Activated naive CD4-positive, alpha-beta T cell treated with anti-CD3 and anti-CD28 coated beads, Interleukin-2, amount 50 U/mL, for 24 hours (primary cell): Measurements from ENCODE around the gene SORBS1.
"Not testable (repeated sequence)": the region's sequence is repeated elsewhere in the genome, so short reads cannot be mapped to it uniquely, and the experiment has no call there.

Experiments used
- H3K27ac Mint-ChIP-seq: one replicate; pipeline ENCODE4 v1.8.0; 2021; ENCODE audit warnings: mild to moderate bottlenecking, mixed read lengths
- H3K27me3 Mint-ChIP-seq: one replicate; pipeline ENCODE4 v1.8.0; 2021; ENCODE audit warnings: mixed read lengths
- H3K36me3 Mint-ChIP-seq: one replicate; pipeline ENCODE4 v1.8.0; 2021; ENCODE audit warnings: mixed read lengths
- H3K4me1 Mint-ChIP-seq: one replicate; pipeline ENCODE4 v1.8.0; 2021; ENCODE audit warnings: mixed read lengths
- H3K4me3 Mint-ChIP-seq: one replicate; pipeline ENCODE4 v1.8.0; 2021; ENCODE audit warnings: mild to moderate bottlenecking, mixed read lengths
- H3K9me3 Mint-ChIP-seq: one replicate; pipeline ENCODE4 v1.8.0; 2021; ENCODE audit warnings: mixed read lengths

The SORBS1 gene

DNA sequence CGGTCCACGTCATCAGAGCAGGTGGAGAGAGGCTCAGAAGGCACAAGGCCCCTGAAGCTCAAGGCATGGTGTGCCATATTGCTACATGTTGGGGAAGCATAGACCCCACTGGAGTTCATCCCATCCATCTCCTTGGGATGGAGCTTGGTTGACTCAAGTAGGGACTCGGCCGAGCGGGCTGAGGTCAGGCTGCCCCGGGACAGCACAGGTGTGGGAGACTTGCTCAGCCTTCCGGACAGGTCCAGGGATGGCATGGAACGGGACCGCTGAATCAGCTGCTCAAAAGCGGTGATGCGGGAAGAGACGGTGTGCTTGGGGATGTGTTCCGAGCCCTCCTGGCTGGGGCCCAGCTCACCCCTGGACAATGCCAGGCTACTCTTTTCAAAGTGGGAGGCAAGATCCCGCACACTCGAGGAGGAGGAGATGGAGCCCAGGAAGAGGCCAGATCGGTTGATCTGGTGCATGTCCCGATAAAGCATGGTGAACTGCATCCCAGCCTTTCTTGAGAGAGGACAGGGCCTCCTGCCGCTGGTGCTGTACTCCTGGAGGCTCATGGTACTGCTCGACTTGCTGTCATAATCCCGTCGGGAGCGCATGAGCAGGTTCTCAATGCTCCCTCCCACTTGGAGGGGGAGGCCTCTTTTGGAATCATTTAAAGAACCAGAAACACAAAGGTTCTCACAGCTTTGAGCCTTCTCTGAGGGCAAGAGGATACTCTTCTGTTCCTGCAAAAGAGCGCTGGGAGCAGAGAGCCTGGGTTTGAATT, 204.8 kb downstream of the SORBS1 start:
- H3K27ac Mint-ChIP-seq: no peak overlapping the region
- no peaks in the 10 kb centered on the region for H3K9me3 Mint-ChIP-seq
- no peaks in the 10 kb centered on the region for H3K4me1 Mint-ChIP-seq
- H3K36me3 Mint-ChIP-seq: no peaks in the 10 kb centered on the region
- H3K27me3 Mint-ChIP-seq: no peaks in the 10 kb centered on the region
- H3K4me3 Mint-ChIP-seq: no peak overlapping the region

DNA sequence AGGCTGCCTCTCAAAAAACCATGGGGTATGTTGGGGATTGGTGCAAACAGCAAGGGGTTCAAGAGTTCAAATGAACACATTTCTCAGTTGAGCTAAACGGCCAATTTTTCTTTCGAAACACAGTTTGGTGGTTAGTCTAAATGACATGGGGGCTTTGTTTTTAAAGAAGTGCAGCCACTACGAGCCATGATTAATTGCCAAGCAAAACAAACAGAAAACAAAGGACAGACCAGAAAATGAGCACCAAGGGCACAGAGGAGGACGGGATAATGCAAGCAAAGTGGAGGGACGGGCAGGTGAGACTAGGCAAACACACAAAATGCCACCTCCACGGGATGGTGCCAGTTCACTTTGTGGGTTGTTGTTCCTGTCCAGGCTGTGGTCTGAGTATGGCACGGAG, 205.9 kb downstream of the SORBS1 start:
- Mint-ChIP-seq H3K36me3 (no peaks in the 10 kb centered on the region), H3K4me1 (no peaks in the 10 kb centered on the region), H3K4me3 (no peak overlapping the region), H3K9me3 (no peaks in the 10 kb centered on the region), H3K27me3 (no peaks in the 10 kb centered on the region), H3K27ac (no peak overlapping the region)

DNA sequence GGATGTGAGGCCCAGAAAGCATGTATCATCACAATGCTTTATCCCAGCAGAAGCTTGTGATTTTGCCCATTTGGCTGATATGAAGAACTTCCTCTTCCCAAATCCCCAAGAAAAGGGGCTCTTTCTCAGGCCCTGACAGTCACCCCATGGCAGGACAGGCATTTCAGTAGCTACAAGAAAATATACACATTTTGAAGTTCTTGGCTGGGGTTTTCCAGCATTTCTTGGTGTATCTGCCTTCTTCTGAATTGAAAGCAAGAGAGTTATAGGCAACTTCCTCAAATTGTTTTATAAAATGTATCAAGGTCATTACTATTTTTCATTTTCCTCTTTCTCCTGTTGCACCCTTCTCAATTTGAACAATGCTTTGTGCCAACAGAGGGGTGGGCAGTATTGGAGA, 207.1 kb downstream of the SORBS1 start:
- H3K27me3 Mint-ChIP-seq: no peaks in the 10 kb centered on the region
- no peak overlapping the region for H3K4me3 Mint-ChIP-seq
- no peaks in the 10 kb centered on the region for H3K9me3 Mint-ChIP-seq
- H3K4me1 Mint-ChIP-seq: no peaks in the 10 kb centered on the region
- H3K27ac Mint-ChIP-seq: no peak overlapping the region
- H3K36me3 Mint-ChIP-seq: no peaks in the 10 kb centered on the region

DNA sequence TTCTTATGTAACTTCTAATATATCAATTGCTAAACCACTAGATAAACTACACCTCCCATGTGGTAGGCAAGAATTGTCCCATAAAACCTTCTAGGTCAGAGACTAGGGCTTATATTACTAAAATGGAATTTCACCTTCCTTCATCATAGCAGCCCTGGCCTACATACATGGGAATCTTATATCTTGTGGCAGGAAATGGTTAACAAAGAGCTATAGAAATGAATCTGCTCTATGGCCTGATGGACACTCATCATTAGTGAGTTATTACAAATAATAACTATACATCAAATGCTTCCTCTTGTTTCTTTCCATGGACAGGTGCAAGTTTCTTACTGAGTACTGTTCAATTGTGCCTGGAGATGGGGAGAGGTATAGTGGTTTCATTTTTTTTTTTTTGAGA, 208.0 kb downstream of the SORBS1 start:
- Mint-ChIP-seq H3K4me3 (no peak overlapping the region), H3K27ac (no peak overlapping the region), H3K9me3 (no peaks in the 10 kb centered on the region), H3K4me1 (no peaks in the 10 kb centered on the region), H3K36me3 (no peaks in the 10 kb centered on the region), H3K27me3 (no peaks in the 10 kb centered on the region)

DNA sequence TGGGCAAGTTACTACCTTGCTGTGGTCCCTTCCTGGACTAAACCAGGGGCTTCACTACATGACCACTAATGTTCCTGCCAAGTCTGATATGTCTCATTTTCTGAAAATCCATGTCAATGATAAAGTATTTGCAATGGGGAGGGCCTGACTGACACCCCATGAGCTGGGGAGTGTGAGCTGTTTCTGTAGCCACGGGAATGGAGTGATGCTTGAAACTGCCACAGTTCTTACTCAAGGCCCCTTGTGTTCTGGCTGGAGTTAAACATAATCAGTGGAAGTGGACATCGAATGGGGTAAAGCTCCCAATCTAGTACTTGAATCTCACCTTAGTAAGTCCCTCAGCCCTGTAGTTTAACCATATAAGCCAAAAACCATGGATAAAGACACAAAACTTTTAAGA, 208.5 kb downstream of the SORBS1 start:
- Mint-ChIP-seq H3K4me1 (no peaks in the 10 kb centered on the region), H3K4me3 (no peak overlapping the region), H3K27me3 (no peaks in the 10 kb centered on the region), H3K36me3 (no peaks in the 10 kb centered on the region), H3K27ac (no peak overlapping the region), H3K9me3 (no peaks in the 10 kb centered on the region)

DNA sequence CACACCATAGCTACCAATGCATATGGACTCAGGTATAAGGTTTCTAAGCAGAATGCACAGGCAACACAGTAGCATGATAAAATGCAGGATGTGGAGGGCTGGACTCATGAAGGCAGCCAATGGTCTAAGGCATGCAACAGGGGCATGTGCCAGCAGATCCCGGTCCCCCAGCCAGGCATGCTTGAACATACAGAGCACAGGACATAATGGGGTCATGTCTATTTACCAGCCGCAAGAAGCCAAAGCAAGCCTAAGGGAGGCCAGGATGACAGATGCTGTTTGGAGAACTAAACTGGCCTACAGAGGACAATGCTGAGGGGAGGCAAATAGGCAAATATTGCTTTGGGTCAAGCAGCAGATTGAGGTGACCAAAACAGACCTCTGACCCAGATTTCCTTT, 210.3 kb downstream of the SORBS1 start:
- no peak overlapping the region for H3K4me3 Mint-ChIP-seq
- H3K36me3 Mint-ChIP-seq: no peaks in the 10 kb centered on the region
- H3K4me1 Mint-ChIP-seq: no peaks in the 10 kb centered on the region
- no peak overlapping the region for H3K27ac Mint-ChIP-seq
- H3K27me3 Mint-ChIP-seq: no peaks in the 10 kb centered on the region
- no peaks in the 10 kb centered on the region for H3K9me3 Mint-ChIP-seq

DNA sequence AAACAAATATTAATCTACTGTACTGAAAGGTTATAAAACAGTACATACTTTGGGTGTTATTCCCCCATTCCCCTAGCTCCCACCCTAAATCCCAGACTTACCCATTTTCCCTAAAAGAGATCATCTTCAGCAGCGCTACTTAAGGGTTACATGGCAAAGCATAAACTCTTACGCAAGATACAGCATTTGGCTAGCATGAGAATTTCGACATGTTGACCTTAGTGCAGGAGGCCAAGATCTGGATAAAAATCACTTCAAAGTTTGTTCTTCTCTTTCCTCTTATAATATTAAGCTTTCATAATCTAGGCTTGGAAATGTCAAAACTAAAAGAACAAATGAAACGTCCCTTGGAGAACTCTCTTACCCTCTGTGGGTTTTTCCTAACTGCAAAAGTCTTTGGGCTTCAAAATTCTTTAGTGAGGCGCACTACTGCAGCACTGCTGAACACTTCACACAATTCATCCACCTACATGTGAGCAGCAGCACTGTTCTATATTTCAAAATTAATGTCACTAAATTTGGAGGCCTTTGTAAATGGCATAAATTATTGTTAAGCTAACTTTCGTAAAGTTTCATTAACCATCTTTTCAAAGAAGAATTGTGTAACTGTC, 210.8 kb downstream of the SORBS1 start:
- no peak overlapping the region for H3K4me3 Mint-ChIP-seq
- H3K27ac Mint-ChIP-seq: no peak overlapping the region
- H3K36me3 Mint-ChIP-seq: no peaks in the 10 kb centered on the region
- H3K27me3 Mint-ChIP-seq: no peaks in the 10 kb centered on the region
- no peaks in the 10 kb centered on the region for H3K9me3 Mint-ChIP-seq
- H3K4me1 Mint-ChIP-seq: no peaks in the 10 kb centered on the region

DNA sequence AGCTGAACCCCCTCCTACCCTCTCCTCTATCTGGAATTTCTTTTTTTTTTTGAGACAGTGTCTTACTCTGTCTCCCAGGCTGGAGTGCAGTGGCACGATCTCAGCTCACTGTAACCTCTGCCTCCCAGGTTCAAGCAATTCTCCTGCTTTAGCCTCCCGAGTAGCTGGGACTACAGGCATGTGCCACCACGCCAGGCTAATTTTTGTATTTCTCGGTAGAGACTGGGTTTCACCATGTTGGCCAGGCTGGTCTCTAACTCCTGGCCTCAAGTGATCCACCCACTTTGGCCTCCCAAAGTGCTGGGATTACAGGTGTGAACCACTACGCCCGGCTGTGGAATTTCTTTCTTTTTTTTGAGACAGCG, 213.8 kb downstream of the SORBS1 start:
- not testable (repeated sequence) for H3K9me3 Mint-ChIP-seq, H3K27me3 Mint-ChIP-seq, H3K27ac Mint-ChIP-seq, H3K4me1 Mint-ChIP-seq, H3K36me3 Mint-ChIP-seq, H3K4me3 Mint-ChIP-seq

DNA sequence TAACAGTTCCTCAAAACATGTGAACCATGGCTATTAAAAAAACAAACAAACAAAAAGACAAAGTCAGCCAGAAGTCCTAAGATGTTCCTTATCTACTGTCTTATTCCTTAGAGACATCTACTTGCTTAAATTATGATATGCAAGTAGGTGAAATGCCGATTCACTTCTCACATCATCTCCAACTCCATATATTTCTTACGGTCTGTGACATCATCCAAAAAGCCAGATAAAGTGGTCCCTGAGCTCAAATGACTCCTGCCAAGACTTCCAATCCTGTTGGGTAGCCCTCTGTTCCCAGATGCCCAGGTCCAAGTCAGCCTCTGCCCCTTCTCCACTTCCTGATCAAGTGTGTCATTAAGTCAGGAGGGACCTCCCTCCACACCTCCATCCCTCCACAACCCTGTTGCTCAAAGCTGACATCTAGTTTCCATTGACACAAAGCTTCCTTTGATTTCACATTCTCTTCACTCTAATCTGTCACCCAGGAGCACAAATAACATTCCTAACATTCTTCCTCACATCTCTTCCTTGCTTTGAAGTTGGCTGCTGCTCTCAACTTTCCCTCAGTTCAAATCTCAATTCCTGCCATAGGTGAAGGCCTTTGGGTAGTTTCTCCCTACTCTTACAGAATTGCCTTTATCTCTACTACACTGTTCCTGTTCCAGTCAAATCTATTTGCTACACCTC, 214.3 kb downstream of the SORBS1 start:
- Mint-ChIP-seq H3K4me1 (no peaks in the 10 kb centered on the region), H3K27me3 (no peaks in the 10 kb centered on the region), H3K27ac (no peak overlapping the region), H3K9me3 (no peaks in the 10 kb centered on the region), H3K4me3 (no peak overlapping the region), H3K36me3 (no peaks in the 10 kb centered on the region)

DNA sequence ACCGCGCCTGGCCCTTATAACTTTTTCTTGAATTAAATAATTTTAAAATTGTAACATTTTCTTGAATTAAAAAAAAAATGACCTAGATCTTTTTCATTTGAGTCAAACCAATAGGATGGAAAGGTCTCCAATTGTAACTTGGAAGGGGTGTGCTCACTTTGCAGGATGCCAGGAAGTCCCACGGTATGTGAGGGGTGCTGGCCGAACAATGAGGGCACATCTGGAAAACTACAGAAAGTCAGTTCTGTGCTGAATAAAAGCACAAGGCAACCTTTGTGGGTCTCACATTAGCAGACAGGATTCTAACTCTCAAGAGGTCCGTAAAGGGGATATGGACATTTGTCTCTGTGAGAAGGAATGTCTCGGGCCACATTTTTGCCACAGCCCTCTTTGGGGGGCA, 217.6 kb downstream of the SORBS1 start:
- H3K9me3 Mint-ChIP-seq: no peaks in the 10 kb centered on the region
- no peak overlapping the region for H3K4me3 Mint-ChIP-seq
- H3K36me3 Mint-ChIP-seq: no peaks in the 10 kb centered on the region
- no peak overlapping the region for H3K27ac Mint-ChIP-seq
- no peaks in the 10 kb centered on the region for H3K4me1 Mint-ChIP-seq
- H3K27me3 Mint-ChIP-seq: no peaks in the 10 kb centered on the region

DNA sequence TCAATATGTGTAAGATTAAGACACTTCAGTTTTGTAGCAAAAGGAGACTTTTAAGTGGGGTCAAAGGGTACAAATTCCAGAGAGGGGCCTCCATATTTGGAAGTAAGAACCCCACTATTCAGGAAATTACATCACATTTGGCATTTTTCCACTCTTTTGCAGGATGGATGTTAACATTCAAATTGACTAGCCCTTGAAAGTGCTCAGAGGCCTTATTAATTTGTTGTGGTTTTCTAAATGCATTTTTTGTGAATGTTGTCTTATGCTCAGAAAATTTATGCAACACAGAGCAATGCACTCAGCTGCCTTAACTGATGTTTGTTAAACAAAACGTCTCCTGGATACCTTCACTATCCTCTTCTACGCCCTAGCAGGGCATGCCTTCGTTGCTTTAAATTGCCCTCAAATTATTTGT, 219.4 kb downstream of the SORBS1 start:
- H3K4me1 Mint-ChIP-seq: no peaks in the 10 kb centered on the region
- H3K36me3 Mint-ChIP-seq: no peaks in the 10 kb centered on the region
- H3K4me3 Mint-ChIP-seq: no peak overlapping the region
- H3K27me3 Mint-ChIP-seq: no peaks in the 10 kb centered on the region
- no peaks in the 10 kb centered on the region for H3K9me3 Mint-ChIP-seq
- no peak overlapping the region for H3K27ac Mint-ChIP-seq

DNA sequence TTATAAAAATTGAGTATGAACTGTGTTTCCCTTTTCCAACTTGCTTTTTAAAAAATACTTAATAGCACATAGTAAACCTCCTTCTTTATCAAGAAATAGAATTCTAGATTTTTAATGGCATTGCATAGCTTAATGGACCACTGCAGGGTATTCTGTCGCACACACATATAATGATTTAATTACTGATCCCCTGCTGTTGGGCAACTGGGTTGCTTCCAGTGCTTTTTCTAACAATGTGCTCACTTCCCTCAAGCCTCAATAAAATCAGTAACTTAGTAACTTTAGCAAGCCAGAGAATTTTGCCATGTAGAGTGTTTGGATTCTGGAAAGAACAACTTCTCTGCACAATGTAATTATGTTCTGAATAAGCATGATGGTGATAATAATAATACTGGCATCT, 221.3 kb downstream of the SORBS1 start:
- Mint-ChIP-seq H3K36me3 (no peaks in the 10 kb centered on the region), H3K27ac (no peak overlapping the region), H3K9me3 (no peaks in the 10 kb centered on the region), H3K27me3 (no peaks in the 10 kb centered on the region), H3K4me3 (no peak overlapping the region), H3K4me1 (no peaks in the 10 kb centered on the region)

DNA sequence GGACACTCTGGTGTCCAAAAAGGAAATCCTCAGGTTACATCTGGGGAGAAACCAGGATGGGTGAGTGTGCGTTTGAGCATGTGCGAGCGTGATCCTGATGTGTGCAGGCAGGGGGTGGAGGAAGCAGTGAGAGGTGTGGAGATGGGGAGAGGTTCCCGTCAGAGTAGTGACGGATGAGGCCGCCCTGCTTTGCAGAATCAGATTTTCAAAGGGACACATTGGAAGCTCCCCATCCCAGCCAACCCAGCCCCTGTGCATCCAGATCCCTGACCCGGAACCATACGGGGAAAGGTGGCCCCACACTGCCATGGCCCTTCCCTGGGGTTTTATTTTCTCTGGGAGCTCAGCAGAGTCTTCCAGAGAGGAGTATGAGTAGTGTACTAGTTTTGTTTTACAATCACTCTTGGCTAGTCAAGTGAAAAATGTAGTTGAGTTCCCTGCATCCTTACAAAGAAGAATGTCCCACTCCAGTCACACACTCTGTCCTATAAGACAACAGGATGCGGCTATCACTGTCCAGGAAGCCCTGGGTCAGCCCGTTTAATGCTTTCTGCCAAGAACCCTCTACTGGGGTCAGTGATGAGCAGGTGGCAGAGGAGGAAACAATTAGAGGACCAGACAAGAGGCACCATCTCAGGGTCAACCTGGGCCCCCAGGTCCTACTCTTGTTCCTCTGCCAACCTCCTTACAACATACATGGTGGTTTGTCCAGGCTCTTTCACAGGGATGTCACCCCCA, 223.6 kb downstream of the SORBS1 start:
- Mint-ChIP-seq H3K27ac (no peak overlapping the region), H3K4me1 (no peaks in the 10 kb centered on the region), H3K4me3 (no peak overlapping the region), H3K36me3 (no peaks in the 10 kb centered on the region), H3K9me3 (no peaks in the 10 kb centered on the region), H3K27me3 (no peaks in the 10 kb centered on the region)

DNA sequence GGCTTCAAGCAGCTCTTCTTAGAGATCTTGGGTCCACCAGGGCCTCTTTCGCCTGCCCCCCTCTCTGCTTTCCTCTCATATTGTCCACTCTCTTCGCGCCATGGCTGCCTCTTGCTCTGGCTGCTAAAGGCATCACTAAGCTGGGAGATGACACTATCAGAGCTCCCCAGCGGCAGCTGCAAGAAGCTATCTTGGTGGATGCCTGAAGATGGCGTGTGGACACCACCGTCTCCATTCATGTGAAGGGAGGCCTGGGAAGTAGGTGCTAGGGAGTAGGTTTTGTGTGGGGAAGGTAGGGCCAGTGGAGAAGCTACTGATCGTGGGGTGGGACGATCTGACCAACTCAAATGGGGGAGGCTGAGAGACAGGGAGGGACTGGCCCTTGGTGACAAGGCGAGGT, 224.5 kb downstream of the SORBS1 start:
- H3K27me3 Mint-ChIP-seq: no peaks in the 10 kb centered on the region
- H3K4me1 Mint-ChIP-seq: no peaks in the 10 kb centered on the region
- no peaks in the 10 kb centered on the region for H3K9me3 Mint-ChIP-seq
- no peak overlapping the region for H3K27ac Mint-ChIP-seq
- no peak overlapping the region for H3K4me3 Mint-ChIP-seq
- no peaks in the 10 kb centered on the region for H3K36me3 Mint-ChIP-seq

DNA sequence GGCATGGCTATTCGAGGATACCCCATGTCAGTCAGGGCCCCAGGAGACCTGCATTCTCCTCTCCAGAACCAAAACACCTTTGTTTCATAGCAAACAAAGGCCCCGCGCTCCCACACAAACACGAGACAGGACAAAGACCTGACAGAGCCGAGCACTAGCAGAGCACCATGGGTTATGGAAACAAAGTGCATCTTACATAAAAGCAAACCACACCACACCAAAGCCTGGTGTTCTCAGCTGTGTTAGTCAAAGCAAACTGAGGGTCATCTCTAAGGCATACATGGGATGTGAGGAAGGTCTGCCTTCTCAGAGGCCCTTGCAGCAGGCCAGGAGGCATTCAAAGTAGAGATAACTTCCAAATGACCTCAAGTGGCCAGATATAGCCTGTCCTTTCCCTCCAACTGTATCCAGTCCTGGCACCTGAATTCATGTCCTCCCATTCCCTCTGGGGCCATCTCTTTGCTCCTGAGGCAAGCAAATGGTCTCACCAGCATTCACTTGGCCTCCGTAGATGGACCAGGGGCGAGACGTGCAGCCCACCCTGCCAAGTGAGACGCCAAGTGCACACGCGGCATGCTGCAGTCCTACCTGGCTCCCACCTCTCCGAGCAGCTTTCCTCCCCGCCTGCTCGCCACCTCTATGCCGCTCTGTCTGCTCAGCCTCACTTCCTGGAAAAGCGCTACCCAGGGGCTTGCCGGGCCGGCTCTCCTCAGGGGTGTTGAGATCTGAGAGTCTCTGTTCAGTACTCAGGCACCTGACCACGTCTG, 225.1 kb downstream of the SORBS1 start:
- Mint-ChIP-seq H3K4me1 (no peaks in the 10 kb centered on the region), H3K27me3 (no peaks in the 10 kb centered on the region), H3K4me3 (no peak overlapping the region), H3K9me3 (no peaks in the 10 kb centered on the region), H3K27ac (no peak overlapping the region), H3K36me3 (no peaks in the 10 kb centered on the region)
